HG03432 (cell line): ENCODE data around the gene MGA.

Source experiments
- ATAC-seq: cut with Tn5 transposase; IDR thresholded peaks from one replicate; pipeline ENCODE4 v1.9.1; 2021; ENCODE audit warnings: mild to moderate bottlenecking, moderate library complexity; ENCODE audit not compliant: unreplicated experiment

Gene MGA

DNA sequence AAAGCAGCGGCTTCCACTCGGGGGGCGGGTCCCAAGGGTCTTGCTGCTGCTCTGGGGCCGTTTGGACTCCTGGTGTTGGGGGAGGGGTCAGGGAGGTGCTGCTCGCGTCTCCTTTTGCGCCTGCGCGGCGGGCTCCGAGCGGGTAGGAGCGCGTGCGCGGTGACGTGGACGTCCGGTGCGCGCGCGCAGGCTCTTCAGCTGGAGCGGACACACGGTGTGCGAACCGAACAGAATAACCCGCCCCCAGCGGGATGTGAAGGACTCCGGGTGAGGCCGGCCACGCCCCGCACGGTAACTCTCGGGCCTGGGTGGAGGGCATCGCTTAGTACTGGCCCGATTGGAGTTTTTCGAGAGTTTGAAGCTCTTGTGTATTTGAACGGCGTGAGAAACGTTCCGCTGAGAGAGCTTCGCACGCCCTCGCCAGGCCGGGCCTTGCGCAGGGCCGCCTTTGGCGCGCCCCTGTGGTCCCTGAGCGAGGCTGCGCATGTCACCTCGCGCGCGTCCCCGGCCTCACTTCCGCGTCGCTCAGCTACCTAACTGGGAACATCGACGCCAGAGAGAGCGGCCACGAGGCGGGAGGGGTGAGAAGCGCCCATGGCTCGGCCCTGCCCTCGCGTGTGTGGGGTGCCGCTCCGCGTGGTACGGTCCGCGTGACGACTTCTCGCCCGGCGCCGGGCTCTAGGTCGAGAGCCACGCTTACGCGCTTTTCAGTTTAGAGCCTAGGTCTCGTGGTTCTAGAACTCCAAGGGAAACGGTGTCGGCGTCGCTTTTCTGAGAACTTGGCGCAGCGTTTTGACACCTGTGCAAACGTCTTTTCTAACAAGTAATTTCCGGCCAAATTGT, at the start of gene MGA:
MGA (plus strand) TSS at position 171 of the 843 bp plus-strand sequence.
- peak; percentile 78 for ATAC-seq

DNA sequence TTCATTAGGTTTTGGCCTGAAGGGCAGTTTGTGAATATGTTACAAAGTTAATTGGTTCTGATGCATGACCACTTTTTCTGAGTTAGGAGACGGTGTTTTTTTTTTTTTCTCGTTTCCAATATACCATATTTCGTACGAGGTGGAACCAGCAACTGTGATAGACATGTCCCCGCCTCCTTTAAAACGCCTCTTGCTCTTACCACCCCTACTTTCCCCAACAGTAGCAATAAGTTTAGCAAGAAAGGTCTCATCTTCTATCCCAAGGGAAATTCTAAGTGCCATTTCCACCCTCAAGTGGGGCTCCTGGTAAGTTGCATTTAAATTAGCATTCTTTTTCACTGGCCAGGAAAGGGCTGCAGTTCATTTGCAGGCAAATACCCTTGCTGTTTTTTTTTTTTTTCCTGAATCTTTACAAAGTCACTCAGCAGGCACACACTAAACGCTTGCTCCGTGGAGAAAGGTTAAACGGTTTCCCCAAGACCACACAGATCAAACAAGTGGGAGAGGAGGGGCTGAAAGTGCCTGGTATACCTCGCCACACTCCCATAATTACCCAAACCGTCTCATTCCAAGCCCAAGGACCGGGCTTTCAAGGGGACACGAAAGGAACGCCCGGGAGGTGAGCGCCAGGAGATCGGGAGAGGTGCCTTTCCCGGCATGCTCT, 39.5 kb upstream of the MGA start:
- ATAC-seq = no peak

DNA sequence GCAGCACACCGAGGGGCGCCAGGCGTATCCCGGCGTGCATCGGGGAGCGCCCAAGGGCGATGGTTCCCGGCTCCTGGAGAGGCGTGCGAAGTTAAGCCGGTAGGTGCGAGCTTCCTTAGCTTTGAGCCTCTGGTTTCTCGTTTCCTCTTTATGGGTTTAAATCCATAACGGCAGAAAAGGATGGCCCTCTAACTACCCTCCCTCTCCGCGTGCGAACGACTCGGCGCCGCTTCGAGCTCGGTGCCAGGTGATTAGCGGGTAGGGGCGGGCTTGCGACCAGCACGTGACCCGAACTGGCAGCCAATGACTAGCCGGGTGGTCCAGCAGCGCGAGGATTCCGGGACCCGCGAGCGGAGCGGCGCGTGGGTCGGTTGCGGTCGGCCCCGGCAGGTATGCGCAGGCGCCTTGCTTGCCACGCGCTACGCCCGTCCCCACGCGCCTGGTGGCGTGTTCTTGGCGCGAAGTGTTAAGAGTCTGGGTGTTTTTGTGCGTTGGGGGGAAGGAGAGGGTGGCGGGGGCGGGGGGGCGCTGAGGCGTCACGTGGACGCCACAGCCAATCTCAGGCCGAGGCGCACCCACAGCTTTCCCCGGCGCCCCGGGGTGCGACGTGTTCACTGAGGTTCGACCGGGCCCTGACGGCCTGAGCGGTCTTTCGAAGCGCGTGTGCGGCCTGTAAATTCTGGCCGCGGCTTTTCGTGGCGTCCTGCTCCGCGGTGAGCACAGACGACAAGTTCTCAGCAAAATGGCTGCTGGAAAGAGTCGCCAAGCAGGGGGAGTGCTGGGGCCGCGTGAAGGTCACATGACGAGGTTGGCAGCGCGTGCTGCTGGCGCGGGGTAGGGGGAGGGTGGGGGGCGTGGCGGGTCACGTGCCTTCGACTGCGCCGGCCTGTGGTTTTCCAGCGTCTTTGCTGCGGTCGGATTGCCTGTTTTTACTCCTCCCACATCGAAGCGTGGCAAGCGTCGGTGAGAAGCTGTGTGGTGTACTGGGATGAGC, 38.7 kb upstream of the MGA start:
- ATAC-seq = peak; percentile 67

DNA sequence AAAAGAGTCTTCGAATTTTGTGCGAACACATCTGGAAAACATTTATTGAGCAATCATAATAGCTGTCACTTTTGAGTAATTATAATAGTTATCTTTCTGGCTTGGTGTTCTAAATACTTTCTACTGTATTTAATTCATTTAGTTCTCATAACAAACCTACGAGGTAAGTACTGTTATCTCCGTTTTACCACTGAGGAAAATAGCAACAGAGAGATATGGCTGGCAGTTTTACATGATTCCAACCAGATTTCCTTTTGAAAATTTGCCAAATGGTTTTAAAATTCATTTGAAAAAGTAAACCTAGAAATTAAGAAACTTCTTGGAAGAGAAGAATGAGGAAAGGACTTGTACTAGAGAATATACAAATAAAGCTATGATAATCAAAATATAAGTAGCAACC, 37.3 kb upstream of the MGA start:
- ATAC-seq = no peak

DNA sequence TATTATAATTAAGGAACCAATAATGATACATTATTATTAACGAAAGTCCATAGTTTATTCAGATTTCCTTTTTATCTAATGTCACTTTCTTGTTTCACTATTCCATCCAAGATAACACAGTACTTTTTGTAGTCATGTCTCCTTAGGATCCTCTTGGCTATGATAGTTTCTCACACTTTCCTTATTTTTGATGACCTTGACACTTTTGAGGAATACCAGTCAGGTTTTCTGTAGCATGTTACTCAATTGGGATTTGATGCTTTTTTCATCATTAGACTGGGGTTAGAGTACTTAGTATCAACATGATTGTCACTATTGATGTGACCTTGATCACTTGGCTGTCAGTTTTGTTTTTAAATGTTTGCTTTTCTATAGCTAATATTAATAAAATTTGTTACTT, 33.0 kb upstream of the MGA start:
- no peak for ATAC-seq

DNA sequence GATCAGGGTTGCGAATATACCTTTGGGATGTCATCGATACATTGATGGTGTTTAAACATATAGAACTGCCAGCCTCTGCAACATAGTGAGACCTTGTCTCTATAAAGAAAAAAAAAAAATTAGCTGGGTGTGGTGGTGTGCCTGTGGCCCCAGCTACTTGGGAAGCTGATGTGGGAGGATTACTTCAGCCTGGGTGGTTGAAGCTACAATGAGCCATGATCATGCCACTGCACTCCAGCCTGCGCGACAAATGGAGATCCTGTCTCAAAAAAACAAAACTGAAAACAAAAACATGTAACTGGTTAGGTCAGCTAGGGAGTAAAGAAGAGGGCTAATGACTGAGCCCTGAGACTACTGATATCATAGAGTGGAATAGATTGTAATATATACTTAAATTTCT, 30.7 kb upstream of the MGA start:
- no peak for ATAC-seq

DNA sequence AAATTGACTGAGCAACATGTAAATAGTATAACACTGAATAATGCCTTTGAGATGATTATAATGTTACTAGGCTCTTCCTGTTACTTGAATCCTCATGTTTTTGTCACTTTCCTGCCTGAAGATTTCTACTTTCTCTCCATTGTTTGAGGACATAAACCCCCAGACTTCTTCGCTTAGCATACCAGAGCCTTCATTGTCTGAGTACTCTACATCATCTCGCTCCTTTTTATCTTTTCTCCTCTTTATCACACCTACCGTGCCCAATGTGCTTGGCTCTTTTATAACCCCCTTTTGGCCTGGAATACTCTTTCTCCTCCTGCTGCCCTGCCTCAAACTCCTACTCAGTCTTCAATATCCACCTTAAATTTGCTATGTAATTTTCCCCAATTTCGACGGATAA, 30.3 kb upstream of the MGA start:
- ATAC-seq = no peak

DNA sequence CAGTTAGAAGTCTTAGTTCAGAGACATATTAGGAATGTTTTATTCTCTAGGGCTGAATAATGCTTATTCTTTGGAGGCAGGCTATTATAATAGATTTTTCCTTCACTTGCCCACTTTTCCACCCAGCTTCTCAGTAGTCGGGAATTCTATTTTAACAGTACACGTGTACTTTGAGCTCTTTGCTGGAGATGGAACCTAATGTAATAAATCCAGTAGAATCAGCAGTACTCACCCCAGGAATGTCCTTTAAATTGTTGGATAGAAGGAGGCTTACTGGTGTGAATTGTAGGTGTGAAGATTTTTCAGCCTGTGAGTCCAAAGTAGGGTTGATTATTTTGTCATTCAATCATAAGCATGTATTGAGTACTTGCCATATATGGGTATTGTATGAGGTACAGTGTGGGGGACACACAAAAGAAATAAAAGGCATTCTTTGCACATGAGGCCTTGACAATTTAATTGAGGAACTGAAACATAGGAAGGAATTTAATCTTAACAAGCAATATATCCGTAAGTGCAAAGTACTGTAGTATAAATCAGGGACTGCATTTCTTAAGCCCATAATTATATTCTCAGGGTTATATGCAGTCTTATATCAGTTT, 29.5 kb upstream of the MGA start:
- no peak for ATAC-seq

DNA sequence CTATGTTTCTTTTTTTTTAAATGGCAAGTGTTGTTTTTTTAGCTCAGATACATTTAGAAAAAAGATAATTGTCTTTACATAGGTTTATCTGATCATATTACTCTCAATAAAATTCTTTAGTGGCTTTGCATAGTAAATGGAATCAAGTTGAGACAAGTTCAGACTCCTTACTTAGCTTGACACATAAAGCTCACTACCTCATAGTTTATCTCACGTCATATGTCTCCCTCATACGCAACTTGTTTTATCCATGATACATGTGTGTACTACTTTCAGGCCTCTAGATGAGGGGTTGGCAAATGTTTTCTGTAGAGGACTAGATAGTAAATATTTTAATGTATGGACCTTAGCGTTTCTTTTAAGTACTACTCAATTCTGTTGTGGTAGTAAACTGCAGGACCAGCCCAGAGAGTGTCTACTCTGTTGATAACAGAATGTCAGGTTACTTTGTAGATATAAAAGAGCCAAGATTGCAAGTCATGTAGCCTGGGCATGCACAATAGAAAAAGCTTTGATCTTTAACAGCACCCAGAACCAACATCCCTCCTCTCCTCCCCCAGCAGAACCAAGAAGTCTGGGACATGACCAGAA, 28.2 kb upstream of the MGA start:
- no peak for ATAC-seq

DNA sequence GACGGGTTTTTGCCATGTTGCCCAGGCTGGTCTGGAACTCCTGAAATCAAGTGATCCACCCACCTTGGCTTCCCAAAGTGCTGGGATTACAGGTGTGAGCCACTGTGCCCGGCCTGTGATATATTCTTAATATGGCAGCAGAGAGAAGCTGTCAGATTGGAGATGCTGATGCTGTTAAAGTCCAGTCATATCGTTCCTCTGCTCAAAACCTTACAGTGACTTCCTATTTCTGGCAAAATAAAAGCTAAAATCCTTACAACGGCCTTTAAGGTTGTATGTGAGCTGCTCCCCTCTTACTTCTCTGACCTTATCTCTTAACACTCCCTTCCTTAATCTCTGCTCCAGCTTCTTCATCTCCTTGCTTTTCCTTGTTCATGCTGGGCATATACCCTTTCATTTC, 26.6 kb upstream of the MGA start:
- ATAC-seq = no peak

DNA sequence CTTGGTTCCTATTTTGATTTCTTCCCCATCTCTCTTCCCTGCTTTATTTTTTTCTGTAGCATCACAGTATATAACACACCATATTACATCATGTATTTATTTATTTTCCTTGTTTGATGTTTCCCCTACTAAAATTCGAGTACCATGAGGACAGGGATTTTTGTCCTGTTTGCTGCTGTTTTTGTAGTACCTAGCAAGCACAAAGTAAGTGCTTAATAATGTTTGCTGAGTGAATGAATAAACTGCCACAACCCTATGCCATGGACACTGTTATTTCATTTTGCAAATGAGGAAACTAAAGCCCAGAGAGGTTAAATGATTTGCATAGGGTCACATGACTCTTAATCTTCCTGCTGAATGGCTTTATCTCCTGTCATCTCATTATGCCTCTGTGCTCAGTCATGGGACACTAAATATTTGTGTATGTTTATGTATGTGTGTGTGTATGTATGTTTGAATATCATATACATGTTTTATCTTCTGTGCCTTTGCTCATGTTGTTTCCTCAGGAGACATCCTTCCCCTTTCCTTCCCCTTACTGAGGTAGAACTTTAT, 26.1 kb upstream of the MGA start:
- ATAC-seq = no peak

DNA sequence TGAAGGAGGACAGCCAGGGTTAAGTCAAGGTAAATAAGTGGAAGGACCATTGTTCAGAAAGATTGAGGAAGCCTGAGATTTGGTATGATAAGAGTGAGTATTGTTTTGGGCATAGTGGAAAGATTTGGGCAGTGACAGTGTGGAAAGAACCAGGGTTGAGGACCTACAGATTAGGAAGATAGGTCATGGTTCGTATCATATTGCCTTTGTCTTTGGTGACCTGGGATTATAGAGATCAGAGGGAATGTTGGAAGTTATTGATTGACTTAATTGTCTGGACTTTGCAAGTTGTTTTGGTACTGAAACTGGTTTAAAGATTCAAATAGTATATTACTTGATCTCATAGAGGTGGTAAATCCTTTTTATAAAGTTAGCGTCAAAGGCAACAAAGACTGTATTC, 23.1 kb upstream of the MGA start:
- no peak for ATAC-seq

DNA sequence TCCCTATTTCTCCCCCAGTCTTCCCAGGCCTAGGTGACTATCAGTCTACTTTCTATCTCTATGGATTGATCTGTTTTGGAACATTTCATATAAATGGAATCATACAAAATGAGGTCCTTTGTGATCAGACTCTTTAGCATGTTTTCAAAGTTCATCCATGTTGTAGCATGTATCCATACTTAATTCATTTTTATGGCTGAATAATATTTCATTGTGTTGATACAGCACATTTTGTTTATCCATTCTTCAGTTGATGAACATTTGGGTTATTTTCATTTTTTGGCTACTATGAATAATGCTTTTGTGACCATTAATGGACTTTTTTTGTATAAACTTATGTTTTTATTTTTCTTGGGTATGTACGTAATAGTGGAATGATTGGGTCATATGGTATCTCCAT, 19.2 kb upstream of the MGA start:
- no peak for ATAC-seq

DNA sequence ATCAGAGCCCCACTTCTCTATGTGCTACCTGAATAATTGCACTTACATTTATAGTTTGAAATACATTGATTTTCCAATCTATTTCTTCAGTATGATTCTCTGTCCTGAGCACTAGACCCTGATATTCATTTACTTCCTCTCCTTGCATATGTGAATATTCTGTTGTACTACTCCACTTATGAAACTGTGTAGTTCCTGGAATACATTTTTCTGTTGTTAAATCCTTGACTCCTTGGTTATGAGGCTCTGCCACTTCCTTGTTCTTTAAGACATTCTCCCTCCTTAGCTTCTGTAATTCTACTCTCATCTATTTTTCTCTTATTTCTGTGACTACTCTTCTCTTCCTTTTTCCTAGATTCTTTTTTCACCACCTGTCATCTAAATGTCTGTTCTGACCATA, 12.9 kb upstream of the MGA start:
- ATAC-seq = no peak

DNA sequence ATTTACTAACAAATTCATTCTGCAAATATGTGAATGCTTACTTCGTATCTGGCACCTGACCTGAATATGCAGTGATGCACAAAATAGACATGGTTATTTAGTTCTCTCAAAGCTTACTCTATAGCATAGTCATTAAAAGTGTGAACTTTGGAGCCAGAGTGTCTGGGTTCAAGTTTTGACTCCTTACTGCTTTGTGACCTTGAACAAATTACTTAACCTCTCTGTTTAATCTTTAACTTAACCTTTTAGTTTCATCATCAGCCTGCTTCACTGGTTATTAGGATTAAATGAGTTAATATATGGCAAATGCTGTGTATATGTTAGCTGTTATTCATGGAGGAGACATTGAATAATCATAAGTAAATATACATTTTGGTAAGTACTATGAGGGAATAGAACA, 12.1 kb upstream of the MGA start:
- no peak for ATAC-seq

DNA sequence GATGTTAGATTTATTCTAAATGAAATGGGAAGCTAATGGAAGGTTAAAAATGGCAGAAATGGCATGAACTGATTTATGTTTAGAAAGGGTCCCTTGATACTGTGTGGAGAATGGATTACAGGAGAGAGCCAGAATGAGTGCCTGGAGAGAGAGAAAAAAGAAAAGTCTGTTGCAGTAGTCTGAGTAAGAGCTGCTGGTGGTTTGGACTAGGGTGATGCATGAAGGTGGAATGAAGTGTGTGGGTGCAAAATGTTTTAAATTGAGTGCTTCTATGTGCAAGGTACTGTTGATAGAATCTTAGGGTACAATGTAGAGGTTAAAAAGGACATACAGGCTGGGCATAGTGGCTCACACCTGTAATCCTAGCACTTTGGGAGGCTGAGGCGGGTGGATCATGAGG, 11.4 kb upstream of the MGA start:
- no peak for ATAC-seq

DNA sequence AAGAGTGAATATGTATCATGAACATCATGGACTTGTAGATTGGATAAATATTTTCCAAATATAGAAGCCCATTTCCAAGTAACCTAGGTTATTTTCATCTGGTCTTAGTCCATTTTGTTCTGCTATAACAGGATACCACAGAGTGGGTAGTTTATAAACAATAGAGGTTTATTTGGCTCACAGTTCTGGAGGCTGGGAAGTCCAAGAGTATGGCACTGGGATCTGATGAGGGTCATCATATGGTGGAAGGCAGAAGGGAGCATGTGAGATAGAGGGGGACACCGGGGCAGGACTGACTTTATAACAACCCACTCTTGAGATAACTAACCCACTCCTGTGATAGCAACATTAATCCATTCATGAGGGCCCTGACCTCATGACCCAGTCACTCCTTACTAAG, 9.4 kb upstream of the MGA start:
- no peak for ATAC-seq

DNA sequence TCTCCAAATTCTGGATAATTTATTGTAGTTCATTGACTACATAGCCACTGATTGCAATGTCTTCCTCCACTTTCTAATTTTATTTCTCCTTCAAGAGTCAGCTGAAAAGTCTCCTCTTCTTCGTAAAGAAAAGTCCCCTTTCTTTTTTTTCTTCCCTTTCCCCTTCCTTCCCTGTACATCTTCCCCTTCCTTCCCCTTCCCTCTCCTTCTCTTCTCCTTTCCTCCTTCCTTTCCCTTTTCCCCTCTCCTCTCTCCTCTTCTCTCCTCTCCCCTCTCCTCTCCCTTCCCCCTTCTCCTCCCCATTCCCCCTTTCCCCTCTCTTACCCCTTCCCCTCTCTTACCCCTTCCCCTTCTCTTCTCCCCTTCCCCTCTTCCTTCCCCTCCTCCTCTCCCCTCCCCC, 8.8 kb upstream of the MGA start:
- ATAC-seq = no peak

DNA sequence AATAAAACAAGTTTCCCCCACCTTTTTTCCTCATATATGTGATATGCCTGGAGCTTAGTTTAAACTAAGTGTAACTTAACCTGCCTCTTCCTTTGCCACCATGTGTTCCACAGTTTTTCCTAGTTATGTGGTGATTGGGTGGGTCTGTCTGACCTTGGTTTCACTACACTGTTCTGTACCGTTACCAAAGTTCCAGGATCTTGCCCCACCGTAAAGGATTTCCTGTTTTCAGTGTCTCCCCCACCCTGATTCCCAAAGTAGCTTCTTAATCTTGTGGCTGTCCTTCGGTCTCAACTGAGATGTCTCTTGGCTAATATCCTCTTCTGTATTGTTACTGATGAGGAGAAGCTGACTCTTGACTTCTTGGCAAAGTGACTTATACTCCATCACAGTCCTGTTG, 6.4 kb upstream of the MGA start:
- no peak for ATAC-seq

DNA sequence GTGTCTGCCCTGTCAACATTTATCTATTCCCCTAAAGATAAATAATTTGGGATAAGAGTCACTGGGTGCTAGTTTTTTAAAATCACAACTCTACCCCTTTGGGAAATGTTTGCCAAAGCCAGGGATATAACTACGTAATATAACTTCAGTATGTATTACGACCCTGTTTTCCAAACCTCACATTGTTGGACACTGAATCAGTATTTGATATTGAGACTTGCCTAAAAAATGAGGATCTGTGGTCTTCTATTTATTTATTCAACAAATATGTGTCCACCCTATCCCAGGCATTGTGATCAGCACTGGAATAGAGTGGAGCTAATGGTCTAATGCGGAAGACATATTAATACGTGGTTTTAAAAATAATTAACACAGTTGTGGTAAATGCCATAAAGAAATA, 4.5 kb upstream of the MGA start:
- ATAC-seq = no peak
